HepG2 (cell line): ENCODE results near the gene CHRD.
A peak's percentile ranks its signal among the peaks of the same experiment; 100 is the strongest.

Source experiments
- CTCF ChIP-seq: sonication (generic); formaldehyde crosslinking; IDR thresholded peaks from 2 replicates; pipeline ENCODE4 v1.5.0; 2020; ENCODE audit warnings: mild to moderate bottlenecking, missing genetic modification reagents, moderate library complexity
- DBP ChIP-seq: sonication (generic); formaldehyde crosslinking; IDR thresholded peaks from 2 replicates; pipeline ENCODE4 v1.4.0; 2020; ENCODE audit warnings: missing genetic modification reagents; ENCODE audit errors: not compliant biosample characterization
- EZH2 ChIP-seq: conservative IDR thresholded peaks from 2 replicates; pipeline ENCODE4 v1.6.1; 2012; ENCODE audit warnings: mild to moderate bottlenecking, low read depth, low read length, moderate library complexity
- MTF1 ChIP-seq: sonication (generic); formaldehyde crosslinking; IDR thresholded peaks from 2 replicates; pipeline ENCODE4 v1.5.0; 2020; ENCODE audit warnings: missing genetic modification reagents
- PCBP1 ChIP-seq: fragments of 200-400 bp; formaldehyde crosslinking; IDR thresholded peaks from 2 replicates; pipeline ENCODE4 v1.6.1; 2017; ENCODE audit warnings: mild to moderate bottlenecking, low read depth, low read length, borderline replicate concordance
- RAD21 ChIP-seq: fragments of 450-650 bp; formaldehyde crosslinking; IDR thresholded peaks from 2 replicates; pipeline ENCODE4 v1.5.0; 2020; ENCODE audit warnings: mild to moderate bottlenecking
- ZNF766 ChIP-seq: sonication (generic); formaldehyde crosslinking; IDR thresholded peaks from 2 replicates; pipeline ENCODE4 v1.5.0; 2020; ENCODE audit warnings: missing genetic modification reagents, borderline replicate concordance

GRCh38 chr3:184377882-184378445 is 1.9 kb upstream of the CHRD start, which contains the start of gene THPO:
- TF ChIP-seq DBP (no peak), CTCF (CRISPR knock-in tag) (no peak; the same call in 1 of the 2 replicates), RAD21 (CRISPR knock-in tag) (no peak), ZNF766 (CRISPR knock-in tag) (peak; percentile 46; the same call in 1 of the 2 replicates), EZH2 (no peak), MTF1 (CRISPR knock-in tag) (no peak), PCBP1 (no peak)
